Activated T-cell treated with anti-CD3 and anti-CD28 coated beads, Interleukin-2, amount 50 U/mL, for 48 hours (primary cell): ENCODE measurements around the gene FLG.
A peak's percentile ranks its signal among the peaks of the same experiment; 100 is the strongest.
"Not testable (repeated sequence)": the region's sequence is repeated elsewhere in the genome, so short reads cannot be mapped to it uniquely, and the experiment has no call there.

ENCODE experiments used
- DNase-seq, 2 experiments: peaks; one replicate each; pipeline ENCODE4 v3.0.0-alpha.2; 2020

Gene FLG

GRCh38 chr1:152325111-152325510 lies at the start of gene FLG:
TSS of gene FLG (minus strand) at chr1:152325239. CDS start at chr1:152315456, 9,783 bp downstream.
- DNase-seq, result no peak

- DNase-seq, result no peak
These were observed 49.4 kb upstream of the FLG start for GRCh38 chr1:152374451-152374850.

GRCh38 chr1:152372672-152373071 lies 47.6 kb upstream of the FLG start:
- DNase-seq, result no peak

GRCh38 chr1:152367436-152367835 lies 42.4 kb upstream of the FLG start:
- no peak for DNase-seq

- DNase-seq, result no peak
These were observed 34.9 kb upstream of the FLG start, which contains the start of gene FLG2 for GRCh38 chr1:152359906-152360305. TSS of gene FLG2 (minus strand) at chr1:152360006. CDS start at chr1:152358884, 1,122 bp downstream.

- no peak for DNase-seq
These were observed 31.7 kb upstream of the FLG start for GRCh38 chr1:152356736-152357135.

- DNase-seq, result no peak
These were observed 24.6 kb upstream of the FLG start for GRCh38 chr1:152349611-152350010.

GRCh38 chr1:152348447-152348846 lies 23.4 kb upstream of the FLG start:
- no peak for DNase-seq

- DNase-seq, result peak; percentile 38 to 42
These were observed 22.2 kb upstream of the FLG start for GRCh38 chr1:152347116-152347728.

- no peak for DNase-seq
These were observed 19.4 kb upstream of the FLG start for GRCh38 chr1:152344438-152344837.

- no peak for DNase-seq
These were observed 18.0 kb upstream of the FLG start for GRCh38 chr1:152343006-152343405.

DNA sequence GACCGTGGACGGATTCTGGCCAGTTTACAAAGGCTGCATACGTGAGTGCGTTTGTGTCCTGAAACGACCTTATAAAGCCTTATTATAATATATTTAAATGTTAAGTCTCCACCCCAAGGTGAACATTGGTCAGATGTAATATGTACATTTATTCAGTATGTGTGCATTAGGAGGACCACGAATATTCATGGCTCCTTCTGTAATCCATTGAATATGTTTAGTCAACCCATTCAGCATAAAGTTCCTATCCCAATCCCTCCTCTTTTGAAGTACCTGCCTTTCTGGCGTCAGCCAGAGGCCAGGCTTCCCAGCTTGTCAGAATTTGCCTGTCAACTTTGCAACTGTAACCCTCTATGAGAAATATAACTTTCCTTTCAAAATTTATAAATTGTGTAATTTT lies 10.4 kb upstream of the FLG start:
- no peak for DNase-seq

- no peak for DNase-seq
These were observed 3.9 kb upstream of the FLG start for GRCh38 chr1:152328801-152329391.

GRCh38 chr1:152313970-152314369 lies 11.1 kb downstream of the FLG start:
- no peak for DNase-seq

DNA sequence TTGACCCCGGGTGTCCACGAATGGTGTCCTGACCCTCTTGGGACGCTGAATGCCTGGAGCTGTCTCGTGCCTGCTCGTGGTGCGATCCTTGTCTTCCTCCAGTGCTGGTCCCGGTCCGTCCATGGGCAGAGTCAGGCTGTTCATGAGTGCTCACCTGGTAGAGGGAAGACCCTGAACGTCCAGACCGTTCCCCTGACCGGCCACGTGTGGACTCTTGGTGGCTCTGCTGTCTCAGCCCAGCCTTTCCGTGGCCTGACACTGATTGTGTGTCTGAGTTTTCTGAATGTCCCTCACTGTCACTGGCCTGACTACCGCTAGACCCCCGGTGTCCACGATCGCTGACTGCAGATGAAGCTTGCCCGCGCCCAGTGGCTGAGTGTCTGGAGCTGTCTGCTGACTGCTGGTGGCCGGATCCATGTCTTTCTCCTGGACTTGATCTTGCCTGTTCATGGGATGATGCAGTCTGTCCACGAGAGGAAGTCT lies 11.7 kb downstream of the FLG start:
- DNase-seq, result no peak

- DNase-seq, result not testable (repeated sequence)
These were observed 12.9 kb downstream of the FLG start for GRCh38 chr1:152312169-152312568.

DNA sequence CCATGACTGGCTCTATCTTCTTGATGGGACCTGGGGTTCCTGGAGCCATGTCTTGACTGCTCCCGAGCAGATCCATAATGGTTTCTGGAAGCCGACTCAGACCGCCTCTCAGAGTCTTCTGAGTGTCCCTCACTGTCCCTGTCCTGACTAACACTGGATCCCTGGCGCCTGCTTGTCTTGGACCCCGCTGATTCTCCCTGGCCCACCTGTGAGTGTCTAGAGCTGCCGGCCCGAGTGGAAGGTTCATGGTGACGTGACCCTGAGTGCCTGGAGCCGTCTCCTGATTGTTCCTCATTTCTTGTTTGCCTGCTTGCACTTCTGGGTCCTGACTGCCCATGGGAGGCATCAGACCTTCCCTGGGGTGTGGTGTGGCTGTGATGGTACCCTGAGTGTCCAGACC lies 15.1 kb downstream of the FLG start:
- DNase-seq, result no peak

GRCh38 chr1:152309320-152309901 lies 15.6 kb downstream of the FLG start:
- not testable (repeated sequence) for DNase-seq

GRCh38 chr1:152308758-152309157 lies 16.3 kb downstream of the FLG start:
- DNase-seq, result not testable (repeated sequence)

GRCh38 chr1:152307970-152308369 lies 17.1 kb downstream of the FLG start:
- DNase-seq, result not testable (repeated sequence)

- DNase-seq, result not testable (repeated sequence)
These were observed 18.9 kb downstream of the FLG start for GRCh38 chr1:152306123-152306522.

- DNase-seq, result not testable (repeated sequence)
These were observed 20.3 kb downstream of the FLG start for GRCh38 chr1:152304773-152305172.

DNA sequence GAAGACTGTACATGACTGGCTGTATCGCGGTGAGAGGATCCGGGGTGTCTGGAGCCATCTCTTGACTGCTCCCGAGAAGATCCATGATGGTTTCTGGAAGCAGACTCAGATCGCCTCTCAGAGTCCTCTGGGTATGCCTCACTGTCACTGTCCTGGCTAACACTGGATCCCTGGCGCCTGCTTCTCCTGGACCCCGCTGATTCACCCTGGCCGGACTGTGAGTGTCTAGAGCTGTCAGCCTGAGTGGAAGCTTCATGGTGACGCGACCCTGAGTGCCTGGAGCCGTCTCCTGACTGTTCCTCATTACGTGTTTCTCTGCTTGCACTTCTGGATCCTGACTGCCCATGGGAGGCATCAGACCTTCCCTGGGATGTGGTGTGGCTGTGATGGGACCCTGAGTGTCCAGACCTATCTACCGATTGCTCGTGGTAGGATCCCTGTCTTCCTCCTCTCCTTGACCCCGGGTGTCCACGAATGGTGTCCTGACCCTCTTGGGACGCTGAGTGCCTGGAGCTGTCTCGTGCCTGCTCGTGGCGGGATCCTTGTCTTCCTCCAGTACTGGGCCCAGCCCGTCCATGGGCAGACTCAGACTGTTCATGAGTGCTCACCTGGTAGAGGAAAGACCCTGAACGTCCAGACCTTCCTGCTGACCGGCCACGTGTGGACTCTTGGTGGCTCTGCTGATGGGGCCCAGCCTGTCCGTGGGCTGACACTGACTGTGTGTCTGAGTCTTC lies 21.7 kb downstream of the FLG start:
- not testable (repeated sequence) for DNase-seq
